ENCODE measurements around the gene DOCK1.
A peak's percentile ranks its signal among the peaks of the same experiment; 100 is the strongest.
"Not testable (repeated sequence)": the region's sequence is repeated elsewhere in the genome, so short reads cannot be mapped to it uniquely, and the experiment has no call there.

The DOCK1 gene

GRCh38 chr10:126903656-126904360, 1.4 kb upstream of the DOCK1 start:
- DNase-seq = peak; percentile 24 to 60 (median 53)

- peak; percentile 25 to 49 (median 43) for DNase-seq
Observed at GRCh38 chr10:126904516-126904817, 761 bp upstream of the DOCK1 start.

GRCh38 chr10:126905776-126906703, 812 bp downstream of the DOCK1 start:
- peak; percentile 21 to 61 (median 46) for DNase-seq

DNA sequence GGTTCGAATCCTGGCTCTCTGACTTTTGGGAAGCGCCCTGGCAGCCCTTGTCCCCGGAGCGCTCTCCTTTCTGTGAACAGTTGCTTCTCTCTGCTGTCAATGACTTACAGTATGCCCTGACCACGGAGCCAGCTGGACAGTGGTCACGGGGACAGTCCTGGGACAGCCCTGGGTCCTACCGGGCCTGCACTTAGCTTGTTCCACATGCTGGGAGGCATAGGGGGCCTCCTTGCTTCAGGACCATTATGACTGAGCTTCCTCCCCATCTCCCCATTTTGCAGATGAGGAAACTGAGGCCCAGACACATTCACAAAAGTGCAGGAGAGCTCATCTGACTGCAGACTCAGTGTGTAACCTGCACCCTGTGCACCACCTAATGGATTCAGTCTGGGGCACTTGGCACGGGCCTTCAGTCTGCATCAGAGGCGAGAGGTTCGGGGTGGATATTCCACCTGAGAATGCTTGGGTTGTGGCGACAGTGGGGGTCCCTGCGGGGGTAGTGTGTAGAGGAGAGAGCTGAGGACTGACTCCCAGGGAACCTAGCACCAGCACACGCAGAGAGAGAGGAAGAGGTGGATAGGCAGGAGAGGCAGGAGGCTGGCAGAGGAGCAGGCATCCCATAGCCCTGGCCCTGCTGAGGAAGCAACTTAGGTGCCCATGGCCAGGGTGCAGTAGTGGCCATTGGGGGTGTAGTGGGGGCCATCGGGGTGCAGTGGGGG, 1.6 kb downstream of the DOCK1 start:
- no peak for DNase-seq

DNA sequence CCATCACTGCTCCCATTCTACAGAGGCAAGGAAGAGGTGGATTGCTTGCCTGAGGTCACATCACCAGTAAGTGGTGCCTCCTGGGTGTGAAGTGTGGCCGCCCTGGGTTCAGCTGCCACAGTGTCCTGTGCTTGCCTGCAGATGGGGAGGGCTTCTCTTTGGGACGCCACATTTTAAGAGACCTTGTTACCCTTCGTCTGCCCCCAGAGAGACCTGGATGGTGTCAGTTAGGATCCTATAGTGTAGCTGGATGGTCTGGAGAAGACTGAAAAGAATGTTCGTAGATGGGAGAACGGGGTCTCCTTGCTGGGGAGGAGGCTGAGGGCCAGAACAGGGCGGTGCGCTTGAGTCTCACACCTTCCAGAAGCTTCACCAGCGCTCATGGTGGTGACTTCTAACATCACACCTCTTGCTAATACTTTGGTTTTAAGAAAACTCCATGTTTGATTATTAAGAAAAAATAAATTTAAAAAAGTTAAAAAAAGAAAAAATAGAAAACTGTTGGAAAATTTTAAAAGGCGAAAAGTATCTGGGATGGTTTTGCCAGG, 2.3 kb downstream of the DOCK1 start:
- DNase-seq = no peak

DNA sequence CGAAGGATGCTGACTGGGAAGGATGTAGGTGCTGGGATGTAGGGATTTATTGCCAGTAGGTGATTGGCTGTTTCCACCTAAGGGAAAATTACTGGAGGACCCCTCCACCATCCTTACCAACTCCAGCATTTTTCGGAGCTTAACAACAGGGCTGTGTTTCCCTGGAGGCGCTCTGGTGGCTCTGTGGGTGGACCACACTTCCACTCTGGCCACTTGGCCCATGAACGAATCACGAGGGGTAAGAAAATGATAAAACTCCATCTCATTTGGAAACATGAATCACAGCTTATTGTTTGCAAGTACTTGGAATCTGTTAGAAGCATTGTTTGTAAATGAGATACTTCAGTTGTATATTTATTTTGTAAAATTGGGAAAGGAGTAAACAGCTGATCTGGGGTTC, 3.0 kb downstream of the DOCK1 start:
- no peak for DNase-seq

- DNase-seq = no peak
Observed at GRCh38 chr10:126908729-126909128, 3.5 kb downstream of the DOCK1 start.

DNA sequence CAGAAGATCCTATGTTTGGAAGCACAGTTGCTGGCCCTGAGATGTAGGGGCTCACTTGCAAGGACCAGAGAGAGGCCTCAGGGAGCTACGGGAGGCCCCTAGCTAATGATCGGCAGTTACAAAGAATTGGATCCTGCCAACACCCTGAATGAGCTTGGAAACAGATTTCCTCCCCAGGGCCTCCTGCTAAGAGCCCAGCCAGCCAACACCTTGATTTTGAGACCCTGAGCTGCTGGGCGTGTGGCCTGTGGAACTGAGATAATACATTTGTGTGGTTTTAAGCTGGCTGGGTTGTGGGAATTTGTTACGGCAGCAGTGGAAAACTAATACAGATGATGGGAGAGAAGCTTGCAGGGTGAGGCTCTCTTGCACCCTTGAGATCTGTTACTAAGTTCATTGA, 3.9 kb downstream of the DOCK1 start:
- DNase-seq = no peak

- no peak for DNase-seq
Observed at GRCh38 chr10:126910196-126910595, 5.0 kb downstream of the DOCK1 start.

DNA sequence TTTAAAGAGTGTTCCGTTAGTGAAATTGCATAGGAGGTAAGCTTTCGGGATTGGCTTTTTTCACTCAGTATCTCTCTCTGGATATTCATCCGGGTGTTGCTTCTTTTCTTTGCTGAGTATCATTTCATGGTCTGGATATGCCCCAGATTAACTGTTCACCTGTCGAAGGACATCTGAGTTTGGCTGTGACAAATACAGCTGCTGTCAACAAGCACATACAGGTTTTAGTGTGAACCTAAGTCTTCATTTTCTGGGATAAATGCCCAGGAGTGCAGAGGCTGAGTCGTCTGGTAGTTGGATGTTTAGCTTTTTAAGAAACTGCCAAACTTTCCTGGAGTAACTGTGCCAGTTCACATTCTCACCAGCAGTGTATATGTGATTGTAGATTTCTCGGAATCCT, 5.6 kb downstream of the DOCK1 start:
- DNase-seq = no peak

DNA sequence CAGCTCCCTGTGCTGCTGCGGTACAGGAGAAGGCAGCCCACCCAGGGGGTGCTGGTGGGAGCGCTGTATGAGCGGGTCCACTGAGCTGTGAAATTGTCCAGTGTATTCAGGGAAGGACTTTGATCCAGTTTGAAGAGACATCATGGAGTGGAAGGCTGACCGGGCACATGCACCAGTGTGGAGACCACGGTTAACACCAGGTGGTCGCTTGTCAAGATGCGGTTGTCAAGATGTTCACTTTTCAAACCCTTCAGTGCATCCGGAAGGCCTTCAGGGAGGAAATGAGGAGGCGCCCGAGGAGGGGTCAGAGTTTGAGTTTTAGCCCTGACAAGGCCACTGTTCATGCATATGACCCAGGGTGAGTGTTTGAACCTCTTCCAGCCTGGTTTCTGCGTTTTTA, 6.1 kb downstream of the DOCK1 start:
- DNase-seq = no peak

GRCh38 chr10:126913316-126913715, 8.1 kb downstream of the DOCK1 start:
- no peak for DNase-seq

GRCh38 chr10:126914561-126914960, 9.3 kb downstream of the DOCK1 start:
- no peak for DNase-seq

DNA sequence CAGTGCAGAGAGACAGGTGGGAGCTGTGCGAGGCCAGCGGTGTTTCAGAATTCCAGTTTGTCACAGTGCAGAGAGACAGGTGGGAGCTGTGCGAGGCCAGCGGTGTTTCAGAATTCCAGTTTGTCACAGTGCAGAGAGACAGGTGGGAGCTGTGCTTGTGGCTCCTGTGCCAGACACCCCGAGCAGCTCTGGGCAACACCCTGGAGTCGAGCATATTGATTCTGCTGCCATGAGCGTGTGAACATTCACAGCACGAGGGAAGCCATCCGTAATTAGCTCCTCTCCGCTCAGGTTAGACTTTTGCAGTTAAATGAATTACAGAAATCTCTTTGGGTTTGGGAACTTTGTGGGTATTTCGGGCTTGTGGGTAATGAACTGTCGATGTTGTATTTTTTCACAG, 11.7 kb downstream of the DOCK1 start:
- DNase-seq = not testable (repeated sequence)

DNA sequence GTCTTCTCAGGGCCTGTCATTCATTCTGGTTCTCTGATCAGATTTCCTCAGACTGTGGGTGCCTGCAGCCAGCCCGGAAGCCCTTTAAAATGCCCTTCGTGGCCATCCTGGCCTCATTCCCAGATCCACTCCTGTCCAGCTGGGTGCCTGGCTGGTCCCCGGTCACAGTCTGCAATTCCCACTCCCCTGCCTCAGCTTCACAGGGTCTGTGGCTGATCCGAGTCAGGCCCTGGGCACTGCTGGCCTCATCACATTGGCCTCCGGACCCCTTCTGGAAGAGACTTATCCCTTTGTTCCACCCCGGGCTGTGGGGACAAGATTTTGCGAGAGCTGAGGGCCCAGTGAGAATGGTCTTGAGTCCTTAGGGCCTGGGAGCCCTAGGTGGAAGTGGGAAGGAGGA, 12.1 kb downstream of the DOCK1 start:
- DNase-seq = no peak

- no peak for DNase-seq
Observed at GRCh38 chr10:126917975-126918908, 13.0 kb downstream of the DOCK1 start.

DNA sequence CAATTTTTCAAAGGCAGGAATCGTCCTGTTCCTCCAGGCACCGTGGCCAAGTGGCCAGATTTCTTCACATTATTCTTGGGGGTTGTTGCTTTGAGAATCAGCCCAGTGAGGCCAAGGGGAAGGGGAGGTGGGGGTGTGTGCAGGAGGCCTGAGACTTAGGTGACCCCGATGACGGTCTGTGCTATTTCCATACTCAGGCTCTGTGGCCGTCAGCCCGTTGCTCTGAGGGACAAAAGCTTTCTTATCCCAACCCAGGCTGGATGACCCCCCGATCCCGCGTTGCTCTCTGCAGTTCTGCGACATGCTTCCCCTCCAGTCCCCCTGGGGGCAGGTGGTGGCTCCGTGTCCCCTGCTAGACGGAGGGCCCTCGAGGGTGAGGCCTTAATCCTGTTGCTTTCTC, 14.2 kb downstream of the DOCK1 start:
- no peak for DNase-seq

DNA sequence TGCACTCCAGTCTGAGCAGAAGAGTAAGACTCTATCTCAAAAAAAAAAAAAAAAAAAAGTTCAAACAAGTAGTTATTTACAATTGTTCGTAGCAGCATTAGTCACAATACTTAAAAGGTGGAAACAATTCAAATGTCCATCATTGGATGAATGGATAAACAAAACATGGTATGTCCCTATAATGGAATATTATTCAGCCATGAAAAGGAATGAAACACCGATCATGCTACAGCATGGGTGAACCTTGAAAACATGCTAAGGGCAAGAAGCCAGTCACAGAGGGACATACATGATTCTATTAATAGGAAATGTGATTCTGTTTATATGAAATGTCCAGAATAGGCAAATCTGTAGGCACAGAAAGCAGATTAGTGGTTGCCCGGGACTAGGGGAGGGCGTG, 15.9 kb downstream of the DOCK1 start:
- no peak for DNase-seq

DNA sequence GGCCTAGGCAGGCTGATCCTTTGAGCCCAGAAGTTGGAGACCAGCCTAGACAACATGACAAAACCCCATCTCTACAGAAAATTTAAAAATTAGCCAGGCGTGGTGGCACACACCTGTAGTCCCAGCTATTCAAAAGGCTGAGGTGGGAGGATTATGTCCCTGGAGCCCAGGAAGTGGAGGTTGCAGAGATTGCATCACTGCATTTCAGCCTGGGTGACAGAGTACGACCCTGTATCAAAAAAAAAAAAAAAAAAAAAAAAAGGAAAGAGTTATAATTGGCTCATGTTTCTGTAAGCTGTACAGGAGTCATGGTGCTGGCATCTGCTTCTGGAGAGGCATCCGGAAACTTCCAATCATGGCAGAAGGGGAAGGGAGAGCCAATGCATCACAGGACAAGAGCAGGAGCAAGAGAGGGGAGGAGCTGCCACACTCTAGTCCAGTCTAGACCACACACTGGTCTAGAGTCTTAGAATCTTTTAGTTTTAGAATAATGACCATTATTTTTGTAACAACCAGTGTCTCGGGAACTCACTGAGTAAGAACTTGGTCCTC, 16.8 kb downstream of the DOCK1 start:
- no peak for DNase-seq

- no peak for DNase-seq
Observed at GRCh38 chr10:126924180-126924914, 19.1 kb downstream of the DOCK1 start.

DNA sequence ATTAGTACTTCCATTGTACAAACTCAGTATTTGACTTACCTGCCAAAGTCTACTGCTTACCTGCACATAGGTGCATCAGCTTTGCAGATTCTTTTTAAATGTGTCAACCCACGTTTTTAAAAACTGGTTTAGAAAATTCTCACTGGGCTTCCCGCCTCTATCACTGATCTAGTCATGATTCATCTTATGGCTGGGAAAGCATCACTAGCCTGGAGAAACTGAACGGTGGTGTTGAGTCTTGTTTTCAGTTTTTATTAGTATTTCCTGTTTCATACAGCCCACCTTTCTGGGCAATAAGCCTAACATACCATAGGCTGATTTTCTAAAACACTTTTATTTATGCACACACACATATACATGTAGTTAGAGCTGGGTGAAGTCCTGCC, 19.7 kb downstream of the DOCK1 start:
- no peak for DNase-seq
